Thymus (tissue), 11 donors: Measurements from ENCODE around the gene AKAP6. TPM values are rescaled to one million over a fixed set of nuclear protein-coding genes. Genes with fewer than 3 reads are reported as not detected.

Experiments
- DNase-seq, 9 donors: peaks; one replicate each; pipeline ENCODE4 v3.0.0-alpha.2; 2013; ENCODE audit warnings: low spot score in 9 of 9, low read depth in 6 of 9, missing footprints in 1 of 9
- H3K27ac ChIP-seq, 2 donors: one replicate each; pipeline ENCODE4 v1.5.1; 2013; ENCODE audit warnings: control low read depth in 1 of 2, low read depth in 1 of 2, low read length in 1 of 2, mild to moderate bottlenecking in 1 of 2, moderate library complexity in 1 of 2
- H3K27me3 ChIP-seq, 2 donors: one replicate each; pipeline ENCODE4 v1.5.1; 2013; ENCODE audit warnings: low read length in 1 of 2; ENCODE audit not compliant: control insufficient read depth in 2 of 2, insufficient read depth in 1 of 2
- H3K36me3 ChIP-seq, 2 donors: one replicate each; pipeline ENCODE4 v1.5.1; 2013; ENCODE audit warnings: low read length in 1 of 2, mild to moderate bottlenecking in 1 of 2, moderate library complexity in 1 of 2; ENCODE audit not compliant: control insufficient read depth in 2 of 2, insufficient read depth in 2 of 2
- H3K4me1 ChIP-seq, 2 donors: one replicate each; pipeline ENCODE4 v1.5.1; 2013; ENCODE audit warnings: low read length in 2 of 2; ENCODE audit not compliant: control insufficient read depth in 2 of 2, insufficient read depth in 2 of 2
- H3K4me3 ChIP-seq, 2 donors: one replicate each; pipeline ENCODE4 v1.5.1; 2013; ENCODE audit warnings: low read length in 2 of 2, control low read depth in 1 of 2, mild to moderate bottlenecking in 1 of 2
- H3K9me3 ChIP-seq, 2 donors: one replicate each; pipeline ENCODE4 v1.5.1; 2013; ENCODE audit warnings: low read length in 1 of 2, mild to moderate bottlenecking in 1 of 2; ENCODE audit not compliant: control insufficient read depth in 2 of 2, insufficient read depth in 1 of 2
- WGBS: extraction: QIAGEN DNeasy Blood & Tissue Kit; methylation state at CpG from one replicate; pipeline ENCODE4 v1.1.7; 2013; 5-methylcytosine and 5-hydroxymethylcytosine counted together
- polyA plus RNA-seq: library from polyadenylated mRNA; stranded (reverse); fragments of 200-250 nt; gene quantifications from one replicate; pipeline ENCODE4 v1.2.3, GENCODE V29; 2013
- total RNA-seq: library from RNA; stranded (reverse); fragments of 120-200 nt; gene quantifications from one replicate; pipeline ENCODE4 v1.2.4, GENCODE V29; 2013
- donor health status: healthy.

Gene AKAP6
- total and polyA plus RNA-seq, 2 donors, result 1.4 to 2.0 TPM

GRCh38 chr14:32470161-32470715 is 141.1 kb downstream of the AKAP6 start:
- H3K36me3 ChIP-seq, result no peaks in the 10 kb centered on the region
- DNase-seq, result no peak
- WGBS, result 69% methylated on average over 4 of the region's 4 CpGs
- H3K9me3 ChIP-seq, result no peaks in the 10 kb centered on the region
- no peak overlapping the region for H3K4me3 ChIP-seq
- no peak overlapping the region for H3K27ac ChIP-seq
- no peaks in the 10 kb centered on the region for H3K27me3 ChIP-seq
- H3K4me1 ChIP-seq, result peaks cover 0 to 3% of the 10 kb centered on the region in 2 donors

GRCh38 chr14:32471181-32471580 is 142.1 kb downstream of the AKAP6 start:
- Histone ChIP-seq H3K9me3 (no peaks in the 10 kb centered on the region), H3K4me1 (peaks cover 0 to 3% of the 10 kb centered on the region in 2 donors), H3K4me3 (no peak overlapping the region), H3K27me3 (no peaks in the 10 kb centered on the region), H3K27ac (no peak overlapping the region), H3K36me3 (no peaks in the 10 kb centered on the region)
- WGBS, result 92% methylated on average over 4 of the region's 4 CpGs
- DNase-seq, result no peak

- H3K36me3 ChIP-seq, result no peaks in the 10 kb centered on the region
- 98% methylated on average over 1 of the region's 1 CpG for WGBS
- peaks cover 0 to 3% of the 10 kb centered on the region in 2 donors for H3K4me1 ChIP-seq
- H3K4me3 ChIP-seq, result no peak overlapping the region
- no peaks in the 10 kb centered on the region for H3K27me3 ChIP-seq
- H3K27ac ChIP-seq, result peak overlapping the region; percentile 40 to 58
- no peak for DNase-seq
- H3K9me3 ChIP-seq, result no peaks in the 10 kb centered on the region
Measured at GRCh38 chr14:32472076-32472475, 143.0 kb downstream of the AKAP6 start.

- no peaks in the 10 kb centered on the region for H3K27me3 ChIP-seq
- no peaks in the 10 kb centered on the region for H3K9me3 ChIP-seq
- WGBS, result 82% methylated on average over 4 of the region's 4 CpGs
- DNase-seq, result no peak
- H3K4me3 ChIP-seq, result no peak overlapping the region
- H3K4me1 ChIP-seq, result peaks cover 0 to 3% of the 10 kb centered on the region in 2 donors
- no peaks in the 10 kb centered on the region for H3K36me3 ChIP-seq
- peak overlapping the region; percentile 40 to 76 for H3K27ac ChIP-seq
Measured at GRCh38 chr14:32472512-32473463, 143.7 kb downstream of the AKAP6 start.

- peaks cover 0 to 3% of the 10 kb centered on the region in 2 donors for H3K4me1 ChIP-seq
- 88% methylated on average over 3 of the region's 3 CpGs for WGBS
- no peak overlapping the region for H3K4me3 ChIP-seq
- H3K36me3 ChIP-seq, result no peaks in the 10 kb centered on the region
- H3K27me3 ChIP-seq, result no peaks in the 10 kb centered on the region
- H3K27ac ChIP-seq, result no peak overlapping the region
- H3K9me3 ChIP-seq, result no peaks in the 10 kb centered on the region
- DNase-seq, result peak in 4 of 9 donors; percentile 3 to 27 (median 9)
Measured at GRCh38 chr14:32473464-32473855, 144.4 kb downstream of the AKAP6 start.

GRCh38 chr14:32474478-32475195 is 145.5 kb downstream of the AKAP6 start:
- Histone ChIP-seq H3K27me3 (no peaks in the 10 kb centered on the region), H3K27ac (no peak overlapping the region), H3K4me3 (no peak overlapping the region), H3K36me3 (no peaks in the 10 kb centered on the region), H3K4me1 (peaks cover 0 to 3% of the 10 kb centered on the region in 2 donors), H3K9me3 (no peaks in the 10 kb centered on the region)
- WGBS, result 94% methylated on average over 5 of the region's 5 CpGs
- no peak for DNase-seq

GRCh38 chr14:32476532-32476931 is 147.4 kb downstream of the AKAP6 start:
- H3K4me1 ChIP-seq, result peaks cover 0 to 3% of the 10 kb centered on the region in 2 donors
- no peak overlapping the region for H3K27ac ChIP-seq
- no peaks in the 10 kb centered on the region for H3K27me3 ChIP-seq
- H3K4me3 ChIP-seq, result no peak overlapping the region
- H3K9me3 ChIP-seq, result no peaks in the 10 kb centered on the region
- 82% methylated on average over 4 of the region's 4 CpGs for WGBS
- H3K36me3 ChIP-seq, result no peaks in the 10 kb centered on the region
- no peak for DNase-seq

- Histone ChIP-seq H3K4me3 (no peak overlapping the region), H3K36me3 (no peaks in the 10 kb centered on the region), H3K27me3 (no peaks in the 10 kb centered on the region), H3K9me3 (no peaks in the 10 kb centered on the region), H3K27ac (no peak overlapping the region), H3K4me1 (peaks cover 0 to 1% of the 10 kb centered on the region in 2 donors)
- no peak for DNase-seq
- WGBS, result 96% methylated on average over 3 of the region's 3 CpGs
Measured at GRCh38 chr14:32477396-32477795, 148.3 kb downstream of the AKAP6 start.

- Histone ChIP-seq H3K27me3 (no peaks in the 10 kb centered on the region), H3K4me1 (no peaks in the 10 kb centered on the region), H3K9me3 (no peaks in the 10 kb centered on the region), H3K27ac (no peak overlapping the region), H3K4me3 (no peak overlapping the region), H3K36me3 (no peaks in the 10 kb centered on the region)
- no peak for DNase-seq
- 96% methylated on average over 3 of the region's 3 CpGs for WGBS
Measured at GRCh38 chr14:32478050-32478449, 149.0 kb downstream of the AKAP6 start.
